Endothelial cell of umbilical vein (primary cell): ENCODE results near the gene ETV3. TPM values are rescaled to one million over a fixed set of nuclear protein-coding genes. Genes with fewer than 3 reads are reported as not detected.
"Not testable (repeated sequence)": the region's sequence is repeated elsewhere in the genome, so short reads cannot be mapped to it uniquely, and the experiment has no call there.

Experiments
- BruUV-seq: library from RNA; stranded (reverse); fragments of 400-500 nt; replicated peaks from 2 replicates; lab custom pipeline; 2021; lab: Mats Ljungman, UMichigan
- CTCF ChIA-PET: fragments of 300-600, 350-600 bp; sonication (Branson Sonifier 250); formaldehyde crosslinking; loops from one replicate; lab custom pipeline; 2021; ENCODE audit warnings: antibody characterized with exemption, inconsistent platforms; lab: Charles Lee
- POLR2A ChIA-PET: fragments of 300-600, 350-600 bp; sonication (Branson Sonifier 250); formaldehyde crosslinking; loops from one replicate; lab custom pipeline; 2021; ENCODE audit warnings: antibody characterized with exemption, inconsistent platforms; lab: Charles Lee
- DNase-seq: peaks from one replicate; pipeline ENCODE4 v3.0.0-alpha.2; 2011; ENCODE audit warnings: low read depth, low spot score
- FAIRE-seq: peaks from 2 replicates; lab custom pipeline; 2011; peaks lifted over from hg19 to GRCh38; lab: Jason Lieb, UNC
- H2AFZ ChIP-seq: 2 replicates; pipeline ENCODE4 v1.6.0; 2012; ENCODE audit warnings: low read depth, low read length, control low read depth, inconsistent platforms
- H3K27ac ChIP-seq: 2 replicates; pipeline ENCODE4 v1.5.1; 2011; ENCODE audit warnings: low read depth, mild to moderate bottlenecking, control low read depth, low read length, moderate library complexity; ENCODE audit not compliant: insufficient read depth
- H3K27me3 ChIP-seq, 2 experiments: 2 replicates each; pipeline versions ENCODE4 v1.6.0 to v1.6.1; 2011; ENCODE audit warnings: low read length in 2 of 2, mixed read lengths in 1 of 2; ENCODE audit not compliant: control insufficient read depth in 2 of 2, insufficient read depth in 2 of 2
- H3K36me3 ChIP-seq, 2 experiments: 2 replicates in 1 of 2; 3 replicates in 1 of 2; pipeline ENCODE4 v1.5.1; 2011; ENCODE audit warnings: low read length in 2 of 2, mild to moderate bottlenecking in 1 of 2, moderate library complexity in 1 of 2; ENCODE audit not compliant: control insufficient read depth in 2 of 2, insufficient read depth in 2 of 2; ENCODE audit errors: extremely low read depth in 1 of 2
- H3K4me1 ChIP-seq: 3 replicates; pipeline ENCODE4 v1.5.1; 2011; ENCODE audit warnings: mild to moderate bottlenecking, low read length; ENCODE audit not compliant: control insufficient read depth, insufficient read depth; ENCODE audit errors: extremely low read depth
- H3K4me2 ChIP-seq: 2 replicates; pipeline ENCODE4 v1.6.1; 2011; ENCODE audit warnings: low read length, control low read depth, mixed read lengths; ENCODE audit not compliant: insufficient read depth
- H3K4me3 ChIP-seq, 3 experiments: fragments of 200-600 bp in 1 of 3; sonication (generic), shearing (Covaris generic) in 1 of 3; replicated peaks in 1 of 3; 2 replicates each; pipeline ENCODE4 v1.5.1; 2011 to 2016; ENCODE audit warnings: control low read depth in 3 of 3, low read length in 3 of 3, mild to moderate bottlenecking in 2 of 3, inconsistent platforms in 1 of 3, low read depth in 1 of 3, moderate library complexity in 1 of 3; ENCODE audit not compliant: insufficient read depth in 1 of 3
- H3K79me2 ChIP-seq: 2 replicates; pipeline ENCODE4 v1.6.0; 2012; ENCODE audit warnings: low read length, inconsistent platforms; ENCODE audit not compliant: control insufficient read depth, insufficient read depth
- H3K9ac ChIP-seq: replicated peaks from 2 replicates; pipeline ENCODE3; 2011; ENCODE audit warnings: low read length, control low read depth; ENCODE audit not compliant: insufficient read depth; ENCODE audit errors: extremely low read depth
- H3K9me1 ChIP-seq: replicated peaks from 3 replicates; pipeline ENCODE4 v1.6.0; 2011; ENCODE audit warnings: mild to moderate bottlenecking, low read length; ENCODE audit not compliant: control insufficient read depth, insufficient read depth; ENCODE audit errors: extremely low read depth
- H3K9me3 ChIP-seq: replicated peaks from 2 replicates; pipeline ENCODE4 v1.5.1; 2012; ENCODE audit warnings: low read length, inconsistent platforms; ENCODE audit not compliant: control insufficient read depth, insufficient read depth
- H4K20me1 ChIP-seq: replicated peaks from 2 replicates; pipeline ENCODE3; 2011; ENCODE audit warnings: mild to moderate bottlenecking, low read length; ENCODE audit not compliant: control insufficient read depth, insufficient read depth; ENCODE audit errors: extremely low read depth
- EZH2 ChIP-seq: IDR thresholded peaks from 2 replicates; pipeline ENCODE4 v1.6.1; 2012; ENCODE audit warnings: borderline replicate concordance, low read depth, mild to moderate bottlenecking, moderate library complexity, low read length, inconsistent platforms; ENCODE audit not compliant: severe bottlenecking
- FOS ChIP-seq: IDR thresholded peaks from 2 replicates; pipeline ENCODE4 v1.6.1; 2011; ENCODE audit warnings: mild to moderate bottlenecking, low read length, moderate library complexity, borderline replicate concordance; ENCODE audit not compliant: insufficient read depth
- GATA2 ChIP-seq: IDR thresholded peaks from 2 replicates; pipeline ENCODE4 v1.7.0; 2011; ENCODE audit warnings: low read depth, mild to moderate bottlenecking, moderate library complexity, mixed read lengths, low read length; ENCODE audit not compliant: insufficient read length, insufficient read depth
- JUN ChIP-seq: IDR thresholded peaks from 2 replicates; pipeline ENCODE4 v1.6.1; 2011; ENCODE audit warnings: borderline replicate concordance, low read depth; ENCODE audit not compliant: insufficient read length, insufficient read depth
- MYC ChIP-seq: IDR thresholded peaks from one replicate; pipeline ENCODE4 v1.6.1; 2011; ENCODE audit warnings: mild to moderate bottlenecking, low read depth, low read length
- POLR2A ChIP-seq: IDR thresholded peaks from 2 replicates; pipeline ENCODE4 v1.6.1; 2012; ENCODE audit warnings: low read depth, mild to moderate bottlenecking, control low read depth, low read length
- POLR2AphosphoS5 ChIP-seq: IDR thresholded peaks from 2 replicates; pipeline ENCODE4 v1.6.1; 2012; ENCODE audit warnings: low read depth, mild to moderate bottlenecking, control low read depth, low read length, moderate library complexity; ENCODE audit not compliant: insufficient read depth
- dilution Hi-C: fragments of 300-500 bp; cut with MboI; formaldehyde crosslinking; loops from one replicate; pipeline ENCODE4 v1.15.0; 2019; ENCODE audit warnings: low sequenced_read_pairs; ENCODE audit not compliant: extremely low pct_ligation_motif_present
- intact Hi-C: fragments of 100-400 bp; cut with micrococcal nuclease; formaldehyde crosslinking; loops from one replicate; pipeline ENCODE4 v1.10.0; 2022
- polyA plus RNA-seq, 4 experiments: library from polyadenylated mRNA; depleted of rRNA in 3 of 4; stranded (reverse) in 3 of 4; unstranded in 1 of 4; fragments of >200 nt; gene quantifications; 2 replicates each; pipeline versions ENCODE4 v1.2.1 to v1.2.3, GENCODE V29; 2011 to 2012; ENCODE audit warnings: missing spikeins in 1 of 4
- total RNA-seq: library from RNA; stranded (reverse); gene quantifications from 2 replicates; pipeline ENCODE4 v1.2.3, GENCODE V29; 2021
- TF ChIP-seq, protein P1 (sequence below): IDR thresholded peaks from 2 replicates; pipeline ENCODE4 v1.6.1; 2011; ENCODE audit not compliant: insufficient read depth, insufficient read length
- TF ChIP-seq, protein P2 (sequence below), 2 donors: IDR thresholded peaks; 1 replicate in 1 of 2; 2 replicates in 1 of 2; pipeline ENCODE4 v1.5.1; 2011; ENCODE audit warnings: low read length in 2 of 2, mild to moderate bottlenecking in 2 of 2, moderate library complexity in 2 of 2, control low read depth in 1 of 2, inconsistent platforms in 1 of 2, low read depth in 1 of 2; ENCODE audit not compliant: insufficient read depth in 1 of 2; ENCODE audit errors: extremely low read depth in 1 of 2

The ETV3 gene
- total and polyA plus RNA-seq, 2 donors (not counting 3 experiments of a cell fraction or from before 2014, with no cell fraction given), result 6.8 to 22.3 TPM

DNA sequence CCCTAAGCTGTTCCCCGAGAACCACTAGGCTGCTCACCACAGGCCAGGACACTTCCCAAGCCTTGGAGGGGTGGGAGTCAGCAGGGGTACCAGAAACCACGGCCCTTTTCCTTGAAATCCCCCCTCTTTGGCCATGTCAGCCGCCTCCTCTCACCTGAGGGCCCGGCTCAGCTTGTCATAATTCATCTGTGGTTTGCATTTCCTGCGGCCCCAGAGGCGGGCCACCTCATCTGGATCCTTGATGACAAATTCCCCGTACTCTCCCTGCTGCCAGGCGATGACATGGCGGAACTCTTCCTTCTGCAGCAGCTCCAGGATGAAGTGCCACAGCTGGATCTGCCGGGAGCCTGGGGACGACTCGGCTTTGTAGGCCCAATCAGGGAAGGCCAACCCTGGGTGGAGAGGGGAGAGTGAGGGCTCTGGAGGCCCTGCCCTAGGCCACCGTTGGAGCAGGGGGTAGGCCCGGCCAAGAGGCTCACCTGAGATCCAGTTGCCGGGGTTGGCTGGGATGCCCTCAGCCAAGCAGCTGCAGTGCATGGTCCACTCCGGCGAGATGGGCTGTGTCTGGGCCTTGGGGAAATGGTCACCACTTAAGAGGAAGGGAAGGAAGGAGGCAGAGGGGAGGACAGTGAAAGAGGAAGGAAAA lies 39.1 kb downstream of the ETV3 start:
- FAIRE-seq, H3K9ac ChIP-seq, H3K9me1 ChIP-seq, intact Hi-C loops, DNase-seq, H3K9me3 ChIP-seq, H3K4me3 ChIP-seq, H3K27me3 ChIP-seq, H3K79me2 ChIP-seq, H3K27ac ChIP-seq, H3K4me2 ChIP-seq, POLR2A ChIA-PET, dilution Hi-C loops, BruUV-seq, H3K36me3 ChIP-seq, H2AFZ ChIP-seq, H3K4me1 ChIP-seq, H4K20me1 ChIP-seq: not testable (repeated sequence)
- CTCF ChIA-PET, result interaction anchor here (14.4 kb wide), 1 partner anchor 8 kb away, joined by 160 read pairs; no protein-coding TSS in a partner anchor

DNA sequence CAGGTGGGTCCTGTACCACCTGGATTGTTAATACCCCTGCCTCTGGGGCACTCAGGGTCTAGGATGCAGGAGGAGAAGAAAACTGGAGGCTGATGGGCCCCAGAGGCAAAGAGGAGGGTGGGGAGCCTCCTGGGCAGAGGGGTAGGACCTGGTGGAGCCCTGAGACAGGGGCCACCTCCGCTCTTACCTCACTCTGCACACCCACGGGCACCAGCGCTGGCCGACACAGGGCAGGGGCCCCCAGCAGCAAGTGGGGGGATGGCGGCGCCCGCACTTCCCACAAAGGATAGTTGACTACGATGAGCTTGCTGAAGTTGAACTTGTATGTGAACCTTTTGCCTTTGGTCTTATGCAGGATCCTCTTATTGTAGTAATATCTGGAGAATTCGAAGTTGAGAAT lies 39.7 kb downstream of the ETV3 start:
- H3K4me2 ChIP-seq, result no peak overlapping the region
- H3K9me1 ChIP-seq, result no peaks in the 10 kb centered on the region
- ChIA-PET POLR2A (no interaction called here), CTCF (interaction anchor here (2.1 to 14.4 kb wide), 2 partner anchors 8 to 12 kb away, joined by 5 to 160 read pairs; no protein-coding TSS in a partner anchor)
- no peaks in the 10 kb centered on the region for H3K36me3 ChIP-seq
- FAIRE-seq (no peak), DNase-seq (no peak)
- TF ChIP-seq, protein P1, sequence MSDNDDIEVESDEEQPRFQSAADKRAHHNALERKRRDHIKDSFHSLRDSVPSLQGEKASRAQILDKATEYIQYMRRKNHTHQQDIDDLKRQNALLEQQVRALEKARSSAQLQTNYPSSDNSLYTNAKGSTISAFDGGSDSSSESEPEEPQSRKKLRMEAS, result no peak
- TF ChIP-seq JUN (no peak), EZH2 (no peak), POLR2A (no peak), POLR2AphosphoS5 (no peak), MYC (no peak), FOS (no peak), GATA2 (no peak)
- TF ChIP-seq, protein P2, sequence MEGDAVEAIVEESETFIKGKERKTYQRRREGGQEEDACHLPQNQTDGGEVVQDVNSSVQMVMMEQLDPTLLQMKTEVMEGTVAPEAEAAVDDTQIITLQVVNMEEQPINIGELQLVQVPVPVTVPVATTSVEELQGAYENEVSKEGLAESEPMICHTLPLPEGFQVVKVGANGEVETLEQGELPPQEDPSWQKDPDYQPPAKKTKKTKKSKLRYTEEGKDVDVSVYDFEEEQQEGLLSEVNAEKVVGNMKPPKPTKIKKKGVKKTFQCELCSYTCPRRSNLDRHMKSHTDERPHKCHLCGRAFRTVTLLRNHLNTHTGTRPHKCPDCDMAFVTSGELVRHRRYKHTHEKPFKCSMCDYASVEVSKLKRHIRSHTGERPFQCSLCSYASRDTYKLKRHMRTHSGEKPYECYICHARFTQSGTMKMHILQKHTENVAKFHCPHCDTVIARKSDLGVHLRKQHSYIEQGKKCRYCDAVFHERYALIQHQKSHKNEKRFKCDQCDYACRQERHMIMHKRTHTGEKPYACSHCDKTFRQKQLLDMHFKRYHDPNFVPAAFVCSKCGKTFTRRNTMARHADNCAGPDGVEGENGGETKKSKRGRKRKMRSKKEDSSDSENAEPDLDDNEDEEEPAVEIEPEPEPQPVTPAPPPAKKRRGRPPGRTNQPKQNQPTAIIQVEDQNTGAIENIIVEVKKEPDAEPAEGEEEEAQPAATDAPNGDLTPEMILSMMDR (IDR thresholded peaks at IDR 0.05; ENCODE audit: extremely low read depth in 1 of 2, insufficient read depth in 1 of 2, low read depth in 1 of 2, low read length in 2 of 2), result no peak
- no peak overlapping the region for H2AFZ ChIP-seq
- dilution Hi-C loops, result no loop called here
- no peaks in the 10 kb centered on the region for H4K20me1 ChIP-seq
- no peak overlapping the region for H3K9ac ChIP-seq
- H3K9me3 ChIP-seq, result no peaks in the 10 kb centered on the region
- no peak overlapping the region for H3K4me3 ChIP-seq
- no peak overlapping the region for H3K27ac ChIP-seq
- BruUV-seq, result no TSS peak
- intact Hi-C loops, result no loop called here
- H3K27me3 ChIP-seq, result no peaks in the 10 kb centered on the region
- H3K79me2 ChIP-seq, result no peaks in the 10 kb centered on the region
- no peaks in the 10 kb centered on the region for H3K4me1 ChIP-seq
